ENCODE measurements around the gene CD300LD. TPM values are rescaled to one million over a fixed set of nuclear protein-coding genes. Genes with fewer than 3 reads are reported as not detected.
A peak's percentile ranks its signal among the peaks of the same experiment; 100 is the strongest.

The CD300LD gene
- not detected for total RNA-seq
- not detected for total RNA-seq (2013)

DNA sequence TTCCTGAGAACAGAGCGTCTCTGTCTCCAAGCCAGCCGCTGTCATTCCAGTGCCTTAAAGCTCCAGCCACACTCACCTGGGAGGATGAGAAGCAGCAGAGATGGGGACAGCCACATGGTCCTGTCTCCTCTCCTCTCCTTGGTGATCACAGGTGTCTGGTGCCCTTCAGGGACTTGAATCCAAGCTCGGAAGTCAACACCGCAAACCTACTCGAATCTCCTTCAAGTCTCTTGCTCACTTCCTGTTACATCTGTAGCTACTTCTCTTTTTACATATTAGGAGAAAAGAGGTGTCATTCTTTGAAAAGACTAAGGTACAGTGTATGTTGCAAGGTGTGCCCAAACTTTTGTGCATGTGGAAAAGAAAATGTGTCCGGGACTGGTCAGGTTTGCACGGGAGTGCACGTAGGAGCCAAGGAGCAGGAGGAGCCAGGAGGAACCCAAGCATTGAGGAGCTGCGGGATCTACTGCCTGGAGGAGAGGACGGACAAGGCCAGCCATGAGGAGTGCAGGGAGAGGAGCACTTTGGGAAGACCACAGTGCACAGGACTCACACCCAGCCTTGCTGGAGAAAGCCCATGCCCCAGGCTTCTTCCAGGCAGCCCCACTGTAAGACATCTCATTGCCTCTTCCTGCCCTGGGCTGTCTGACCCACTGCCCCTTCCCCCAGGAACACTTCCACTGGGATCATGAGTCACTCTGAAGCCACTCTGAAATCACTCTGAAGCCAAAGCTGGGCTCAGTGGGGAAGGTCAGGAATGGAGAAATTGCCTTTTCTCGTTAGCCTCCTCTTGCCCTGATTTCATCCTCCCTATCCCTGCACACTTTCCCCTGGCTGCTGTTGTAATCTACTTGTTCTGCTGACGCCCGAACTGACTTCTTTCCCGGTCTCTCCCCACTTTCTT lies at the start of gene CD300LD:
Gene CD300LD (minus strand): TSS at position 197 of the 904 bp plus-strand sequence. CDS start 81 bp downstream, at position 116.
- H3K9me3 ChIP-seq (ENCODE audit: control insufficient read depth, insufficient read depth, low read length), result no peaks in the 10 kb centered on the region
- H3K36me3 ChIP-seq (ENCODE audit: control insufficient read depth, insufficient read depth, low read length), result no peaks in the 10 kb centered on the region
- peaks cover 14 to 20% of the 10 kb centered on the region in 2 donors for H3K27me3 Mint-ChIP-seq (ENCODE audit: low read depth in 2 of 2)
- no peak within 1 kb of the TSS for H3K27ac ChIP-seq (ENCODE audit: low read length)
- DNase-seq (peak in 1 of 2 donors; percentile 29), ATAC-seq (no peak)
- peaks cover 9% of the 10 kb centered on the region for H3K4me1 ChIP-seq (ENCODE audit: control insufficient read depth, insufficient read depth, low read length)
- H3K27me3 ChIP-seq (ENCODE audit: control insufficient read depth, insufficient read depth, low read length), result peaks cover 2% of the 10 kb centered on the region
- no peak within 1 kb of the TSS for H3K4me3 ChIP-seq (ENCODE audit: low read length)
- no peak within 1 kb of the TSS for H3K27ac Mint-ChIP-seq
- no peaks in the 10 kb centered on the region for H3K9me3 Mint-ChIP-seq
- H3K36me3 Mint-ChIP-seq, result no peaks in the 10 kb centered on the region
- intact Hi-C loops (cut with micrococcal nuclease), result no loop called here
- H3K4me1 Mint-ChIP-seq, result peaks cover 6 to 11% of the 10 kb centered on the region in 2 donors
- TF ChIP-seq CTCF (IDR thresholded peaks at IDR 0.05), result no peak
- WGBS (ENCODE audit: insufficient coverage), result 68% methylated on average over 13 of the region's 14 CpGs
- H3K4me3 Mint-ChIP-seq, result no peak within 1 kb of the TSS

DNA sequence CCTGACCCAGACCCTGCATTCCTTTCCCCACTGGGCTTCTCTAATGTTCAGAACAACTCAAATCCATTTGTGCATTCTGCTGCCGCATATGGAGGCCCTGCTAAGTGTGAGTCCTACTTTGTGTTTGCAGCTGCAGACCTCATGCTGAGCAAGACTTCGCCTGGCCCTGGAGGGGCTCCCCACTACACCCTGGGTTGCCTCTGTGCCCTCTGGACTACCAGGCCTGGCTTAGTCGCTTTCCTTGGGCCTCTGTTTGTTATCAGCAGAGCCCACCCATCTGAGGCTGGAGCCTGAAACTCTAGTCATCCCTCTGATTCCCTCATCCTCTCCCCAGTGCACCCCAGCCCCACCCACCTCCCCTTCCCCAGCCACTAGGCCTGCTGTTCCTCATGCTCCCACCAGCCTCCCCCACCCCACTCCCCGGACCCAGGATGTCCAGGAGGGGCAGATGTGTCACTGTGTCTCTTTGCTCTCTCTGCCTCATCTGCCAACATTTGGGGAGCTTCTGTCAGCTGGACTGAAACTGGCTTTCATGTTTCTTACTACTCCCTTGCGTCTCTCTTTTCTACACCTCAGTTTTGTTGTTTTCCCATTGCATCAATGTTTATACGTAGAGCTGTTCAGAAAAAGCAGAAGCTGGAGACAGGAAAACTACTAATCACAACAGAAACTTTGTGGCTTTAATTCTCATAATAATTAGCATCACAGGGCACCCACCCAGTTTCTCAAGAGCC lies 49.3 kb upstream of the CD300LD start:
- no peak for TF ChIP-seq CTCF (IDR thresholded peaks at IDR 0.05)
- no peak overlapping the region for H3K4me3 ChIP-seq (ENCODE audit: low read length)
- ATAC-seq, result no peak
- no peaks in the 10 kb centered on the region for H3K27me3 ChIP-seq (ENCODE audit: control insufficient read depth, insufficient read depth, low read length)
- H3K4me1 ChIP-seq (ENCODE audit: control insufficient read depth, insufficient read depth, low read length), result peaks cover 55% of the 10 kb centered on the region
- H3K36me3 ChIP-seq (ENCODE audit: control insufficient read depth, insufficient read depth, low read length), result no peaks in the 10 kb centered on the region
- H3K27ac Mint-ChIP-seq, result peak overlapping the region in 1 of 2 donors; percentile 84
- intact Hi-C loops (cut with micrococcal nuclease), result no loop called here
- H3K27me3 Mint-ChIP-seq (ENCODE audit: low read depth in 2 of 2), result peaks cover 29 to 43% of the 10 kb centered on the region in 2 donors
- H3K4me3 Mint-ChIP-seq, result no peak overlapping the region
- H3K27ac ChIP-seq (ENCODE audit: low read length), result peak overlapping the region; percentile 54
- WGBS (ENCODE audit: insufficient coverage), result 69% methylated on average over 6 of the region's 6 CpGs
- no peak for DNase-seq
- H3K9me3 ChIP-seq (ENCODE audit: control insufficient read depth, insufficient read depth, low read length), result no peaks in the 10 kb centered on the region
- H3K9me3 Mint-ChIP-seq, result no peaks in the 10 kb centered on the region
- H3K4me1 Mint-ChIP-seq, result peaks cover 21 to 31% of the 10 kb centered on the region in 2 donors
- H3K36me3 Mint-ChIP-seq, result no peaks in the 10 kb centered on the region

GRCh38 chr17:74639704-74640151 lies 47.6 kb upstream of the CD300LD start:
- 3% methylated on average over 10 of the region's 10 CpGs for WGBS (ENCODE audit: insufficient coverage)
- Histone ChIP-seq H3K4me3 (ENCODE audit: low read length) (no peak overlapping the region), H3K9me3 (ENCODE audit: control insufficient read depth, insufficient read depth, low read length) (no peaks in the 10 kb centered on the region), H3K4me1 (ENCODE audit: control insufficient read depth, insufficient read depth, low read length) (peaks cover 55% of the 10 kb centered on the region), H3K27me3 (ENCODE audit: control insufficient read depth, insufficient read depth, low read length) (no peaks in the 10 kb centered on the region), H3K36me3 (ENCODE audit: control insufficient read depth, insufficient read depth, low read length) (no peaks in the 10 kb centered on the region), H3K27ac (ENCODE audit: low read length) (peak overlapping the region; percentile 44)
- intact Hi-C loops (cut with micrococcal nuclease), result no loop called here
- peak overlapping the region in 1 of 2 donors; percentile 24 for H3K27ac Mint-ChIP-seq
- peaks cover 21 to 24% of the 10 kb centered on the region in 2 donors for H3K4me1 Mint-ChIP-seq
- no peaks in the 10 kb centered on the region for H3K36me3 Mint-ChIP-seq
- TF ChIP-seq CTCF (IDR thresholded peaks at IDR 0.05), result no peak
- DNase-seq (peak in 1 of 2 donors; percentile 19), ATAC-seq (peak; percentile 25 to 32 (median 29))
- peaks cover 23 to 34% of the 10 kb centered on the region in 2 donors for H3K27me3 Mint-ChIP-seq (ENCODE audit: low read depth in 2 of 2)
- H3K9me3 Mint-ChIP-seq, result no peaks in the 10 kb centered on the region
- H3K4me3 Mint-ChIP-seq, result no peak overlapping the region

Measured in natural killer cell (primary cell).